ENCODE data around the gene MYH15. TPM values are rescaled to one million over a fixed set of nuclear protein-coding genes. Genes with fewer than 3 reads are reported as not detected.

Gene MYH15
- total and polyA plus RNA-seq, 8 donors: 0.05 to 0.70 (median 0.32) TPM

GRCh38 chr3:108450444-108450843 lies 60.0 kb downstream of the MYH15 start:
- ATAC-seq (no peak), DNase-seq (no peak)
- H3K4me1 ChIP-seq: no peaks in the 10 kb centered on the region
- H3K4me3 ChIP-seq: no peak overlapping the region
- H3K27me3 ChIP-seq: no peaks in the 10 kb centered on the region
- TF ChIP-seq CTCF (IDR thresholded peaks at IDR 0.05): no peak
- no peak overlapping the region for H3K27ac ChIP-seq
- intact Hi-C loops (cut with DNase I): no loop called here
- H3K9me3 ChIP-seq: peaks cover 0 to 28% of the 10 kb centered on the region in 2 donors
- no peaks in the 10 kb centered on the region for H3K36me3 ChIP-seq

GRCh38 chr3:108448593-108448992 lies 61.8 kb downstream of the MYH15 start:
- H3K36me3 ChIP-seq: no peaks in the 10 kb centered on the region
- peaks cover 0 to 28% of the 10 kb centered on the region in 2 donors for H3K9me3 ChIP-seq
- no peak overlapping the region for H3K4me3 ChIP-seq
- ATAC-seq (no peak), DNase-seq (no peak)
- no peaks in the 10 kb centered on the region for H3K27me3 ChIP-seq
- H3K27ac ChIP-seq: no peak overlapping the region
- intact Hi-C loops (cut with DNase I): no loop called here
- H3K4me1 ChIP-seq: no peaks in the 10 kb centered on the region
- no peak for TF ChIP-seq CTCF (IDR thresholded peaks at IDR 0.05)

- Histone ChIP-seq H3K27ac (no peak overlapping the region), H3K4me1 (no peaks in the 10 kb centered on the region), H3K36me3 (no peaks in the 10 kb centered on the region), H3K9me3 (peaks cover 0 to 28% of the 10 kb centered on the region in 2 donors), H3K4me3 (no peak overlapping the region), H3K27me3 (no peaks in the 10 kb centered on the region)
- intact Hi-C loops (cut with DNase I): no loop called here
- no peak for TF ChIP-seq CTCF (IDR thresholded peaks at IDR 0.05)
- ATAC-seq: no peak
- DNase-seq: no peak
These were observed 63.1 kb downstream of the MYH15 start for GRCh38 chr3:108447096-108447847.

GRCh38 chr3:108442281-108442680 lies 68.1 kb downstream of the MYH15 start:
- no peaks in the 10 kb centered on the region for H3K27me3 ChIP-seq
- no peak overlapping the region for H3K27ac ChIP-seq
- H3K4me3 ChIP-seq: no peak overlapping the region
- DNase-seq (no peak), ATAC-seq (no peak)
- no peak for TF ChIP-seq CTCF (IDR thresholded peaks at IDR 0.05)
- no peaks in the 10 kb centered on the region for H3K4me1 ChIP-seq
- peaks cover 0 to 14% of the 10 kb centered on the region in 2 donors for H3K9me3 ChIP-seq
- H3K36me3 ChIP-seq: no peaks in the 10 kb centered on the region
- intact Hi-C loops (cut with DNase I): no loop called here

GRCh38 chr3:108441518-108441917 lies 68.9 kb downstream of the MYH15 start:
- no peak for DNase-seq
- intact Hi-C loops (cut with DNase I): no loop called here
- Histone ChIP-seq H3K27me3 (no peaks in the 10 kb centered on the region), H3K36me3 (no peaks in the 10 kb centered on the region), H3K4me3 (no peak overlapping the region), H3K9me3 (peaks cover 0 to 7% of the 10 kb centered on the region in 2 donors), H3K4me1 (no peaks in the 10 kb centered on the region), H3K27ac (no peak overlapping the region)
- ATAC-seq: no peak
- TF ChIP-seq CTCF (IDR thresholded peaks at IDR 0.05): no peak

Data from left lung (tissue), 10 donors.